Liver (tissue), 3 donors: ENCODE data around the gene RABL6.

Source experiments
- ATF3 ChIP-seq: IDR thresholded peaks from 2 replicates; pipeline ENCODE4 v1.6.1; 2016; ENCODE audit warnings: antibody characterized with exemption
- FOXA1 ChIP-seq: IDR thresholded peaks from 2 replicates; pipeline ENCODE4 v1.6.1; 2016; ENCODE audit warnings: antibody characterized with exemption
- GABPA ChIP-seq, 2 donors: IDR thresholded peaks in 1 of 2; conservative IDR thresholded peaks in 1 of 2; 2 replicates each; pipeline ENCODE4 v1.6.1; 2016; ENCODE audit warnings: antibody characterized with exemption in 2 of 2, mild to moderate bottlenecking in 1 of 2, moderate library complexity in 1 of 2
- RAD21 ChIP-seq, 2 donors: IDR thresholded peaks; 2 replicates each; pipeline ENCODE4 v1.6.1; 2016; ENCODE audit warnings: antibody characterized with exemption in 2 of 2, mild to moderate bottlenecking in 2 of 2
- RXRA ChIP-seq, 2 donors: IDR thresholded peaks; 2 replicates each; pipeline ENCODE4 v1.6.1; 2017 to 2018; ENCODE audit warnings: antibody characterized with exemption in 2 of 2, mild to moderate bottlenecking in 1 of 2
- SP1 ChIP-seq: IDR thresholded peaks from 2 replicates; pipeline ENCODE4 v1.6.1; 2018; ENCODE audit warnings: antibody characterized with exemption, mild to moderate bottlenecking
- TAF1 ChIP-seq: conservative IDR thresholded peaks from 2 replicates; pipeline ENCODE4 v1.6.1; 2016; ENCODE audit warnings: antibody characterized with exemption, mild to moderate bottlenecking
- YY1 ChIP-seq: IDR thresholded peaks from 2 replicates; pipeline ENCODE4 v1.6.1; 2016; ENCODE audit warnings: antibody characterized with exemption, mild to moderate bottlenecking
- TF ChIP-seq, protein P1 (sequence below): fragments of 150-350 bp; IDR thresholded peaks from 2 replicates; pipeline ENCODE4 v1.5.1; 2017; ENCODE audit warnings: improper control_type of control experiment, low read depth, low read length; ENCODE audit not compliant: missing input control
- TF ChIP-seq, protein P2 (sequence below): IDR thresholded peaks from 2 replicates; pipeline ENCODE4 v1.6.1; 2016; ENCODE audit warnings: antibody characterized with exemption, mild to moderate bottlenecking
- TF ChIP-seq, protein P3 (sequence below): IDR thresholded peaks from 2 replicates; pipeline ENCODE4 v1.6.1; 2016; ENCODE audit warnings: antibody characterized with exemption
- donor health status: healthy.
- donor health status: healthy.

- TF ChIP-seq, protein P1, sequence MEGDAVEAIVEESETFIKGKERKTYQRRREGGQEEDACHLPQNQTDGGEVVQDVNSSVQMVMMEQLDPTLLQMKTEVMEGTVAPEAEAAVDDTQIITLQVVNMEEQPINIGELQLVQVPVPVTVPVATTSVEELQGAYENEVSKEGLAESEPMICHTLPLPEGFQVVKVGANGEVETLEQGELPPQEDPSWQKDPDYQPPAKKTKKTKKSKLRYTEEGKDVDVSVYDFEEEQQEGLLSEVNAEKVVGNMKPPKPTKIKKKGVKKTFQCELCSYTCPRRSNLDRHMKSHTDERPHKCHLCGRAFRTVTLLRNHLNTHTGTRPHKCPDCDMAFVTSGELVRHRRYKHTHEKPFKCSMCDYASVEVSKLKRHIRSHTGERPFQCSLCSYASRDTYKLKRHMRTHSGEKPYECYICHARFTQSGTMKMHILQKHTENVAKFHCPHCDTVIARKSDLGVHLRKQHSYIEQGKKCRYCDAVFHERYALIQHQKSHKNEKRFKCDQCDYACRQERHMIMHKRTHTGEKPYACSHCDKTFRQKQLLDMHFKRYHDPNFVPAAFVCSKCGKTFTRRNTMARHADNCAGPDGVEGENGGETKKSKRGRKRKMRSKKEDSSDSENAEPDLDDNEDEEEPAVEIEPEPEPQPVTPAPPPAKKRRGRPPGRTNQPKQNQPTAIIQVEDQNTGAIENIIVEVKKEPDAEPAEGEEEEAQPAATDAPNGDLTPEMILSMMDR = no peak
- TF ChIP-seq GABPA (IDR thresholded peaks at IDR 0.05 in 1 of 2, conservative IDR thresholded peaks at IDR 0.05 in 1 of 2) = no peak
- TF ChIP-seq TAF1 = no peak
- TF ChIP-seq, protein P2, sequence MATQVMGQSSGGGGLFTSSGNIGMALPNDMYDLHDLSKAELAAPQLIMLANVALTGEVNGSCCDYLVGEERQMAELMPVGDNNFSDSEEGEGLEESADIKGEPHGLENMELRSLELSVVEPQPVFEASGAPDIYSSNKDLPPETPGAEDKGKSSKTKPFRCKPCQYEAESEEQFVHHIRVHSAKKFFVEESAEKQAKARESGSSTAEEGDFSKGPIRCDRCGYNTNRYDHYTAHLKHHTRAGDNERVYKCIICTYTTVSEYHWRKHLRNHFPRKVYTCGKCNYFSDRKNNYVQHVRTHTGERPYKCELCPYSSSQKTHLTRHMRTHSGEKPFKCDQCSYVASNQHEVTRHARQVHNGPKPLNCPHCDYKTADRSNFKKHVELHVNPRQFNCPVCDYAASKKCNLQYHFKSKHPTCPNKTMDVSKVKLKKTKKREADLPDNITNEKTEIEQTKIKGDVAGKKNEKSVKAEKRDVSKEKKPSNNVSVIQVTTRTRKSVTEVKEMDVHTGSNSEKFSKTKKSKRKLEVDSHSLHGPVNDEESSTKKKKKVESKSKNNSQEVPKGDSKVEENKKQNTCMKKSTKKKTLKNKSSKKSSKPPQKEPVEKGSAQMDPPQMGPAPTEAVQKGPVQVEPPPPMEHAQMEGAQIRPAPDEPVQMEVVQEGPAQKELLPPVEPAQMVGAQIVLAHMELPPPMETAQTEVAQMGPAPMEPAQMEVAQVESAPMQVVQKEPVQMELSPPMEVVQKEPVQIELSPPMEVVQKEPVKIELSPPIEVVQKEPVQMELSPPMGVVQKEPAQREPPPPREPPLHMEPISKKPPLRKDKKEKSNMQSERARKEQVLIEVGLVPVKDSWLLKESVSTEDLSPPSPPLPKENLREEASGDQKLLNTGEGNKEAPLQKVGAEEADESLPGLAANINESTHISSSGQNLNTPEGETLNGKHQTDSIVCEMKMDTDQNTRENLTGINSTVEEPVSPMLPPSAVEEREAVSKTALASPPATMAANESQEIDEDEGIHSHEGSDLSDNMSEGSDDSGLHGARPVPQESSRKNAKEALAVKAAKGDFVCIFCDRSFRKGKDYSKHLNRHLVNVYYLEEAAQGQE = no peak
- TF ChIP-seq YY1 = no peak
- TF ChIP-seq SP1 = no peak
- TF ChIP-seq RAD21 (IDR thresholded peaks at IDR 0.05) = no peak
- TF ChIP-seq RXRA (IDR thresholded peaks at IDR 0.05) = no peak
- TF ChIP-seq FOXA1 = no peak
- no peak for TF ChIP-seq ATF3
- TF ChIP-seq, protein P3, sequence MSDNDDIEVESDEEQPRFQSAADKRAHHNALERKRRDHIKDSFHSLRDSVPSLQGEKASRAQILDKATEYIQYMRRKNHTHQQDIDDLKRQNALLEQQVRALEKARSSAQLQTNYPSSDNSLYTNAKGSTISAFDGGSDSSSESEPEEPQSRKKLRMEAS = no peak
These were observed 48.9 kb downstream of the RABL6 start for GRCh38 chr9:136856541-136857141.
